GM10266 (cell line): ENCODE results near the gene ART4.

ENCODE experiments used
- DNase-seq: peaks from one replicate; pipeline ENCODE4 v3.0.0; 2012; ENCODE audit errors: extremely low spot score
- CTCF ChIP-seq: IDR thresholded peaks from 2 replicates; pipeline ENCODE4 v1.5.1; 2012; ENCODE audit warnings: mild to moderate bottlenecking, low read depth; ENCODE audit not compliant: control insufficient read depth, insufficient read depth; ENCODE audit errors: missing control alignments

Gene ART4

GRCh38 chr12:14776236-14776961, 66.9 kb downstream of the ART4 start:
- peak; percentile 28 for TF ChIP-seq CTCF
- DNase-seq, result no peak

GRCh38 chr12:14775636-14775980, 67.7 kb downstream of the ART4 start:
- no peak for DNase-seq
- no peak for TF ChIP-seq CTCF
